Naive B cell (primary cell): ENCODE results near the gene SH3RF2. TPM values are rescaled to one million over a fixed set of nuclear protein-coding genes. Genes with fewer than 3 reads are reported as not detected.
"Not testable (repeated sequence)": the region's sequence is repeated elsewhere in the genome, so short reads cannot be mapped to it uniquely, and the experiment has no call there.

Experiments used
- ATAC-seq, 2 donors: fragments of 150-1000 bp; cut with Tn5 transposase; 2 replicates each; pipeline ENCODE4 v1.10.0; 2021; ENCODE audit warnings: low read depth in 2 of 2, mild to moderate bottlenecking in 2 of 2, moderate library complexity in 2 of 2
- DNase-seq: peaks from one replicate; pipeline ENCODE4 v3.0.0; 2022
- H3K27ac Mint-ChIP-seq, 6 donors: one replicate each; pipeline ENCODE4 v1.8.0; 2020 to 2022; ENCODE audit warnings: mild to moderate bottlenecking in 6 of 6, mixed read lengths in 6 of 6, moderate library complexity in 5 of 6, inconsistent platforms in 2 of 6
- H3K27me3 Mint-ChIP-seq, 3 donors: one replicate each; pipeline ENCODE4 v1.8.0; 2021 to 2022; ENCODE audit warnings: mixed read lengths in 3 of 3, mild to moderate bottlenecking in 1 of 3
- H3K36me3 Mint-ChIP-seq, 2 donors: one replicate each; pipeline ENCODE4 v1.8.0; 2020 to 2022; ENCODE audit warnings: mixed read lengths in 2 of 2, inconsistent platforms in 1 of 2, mild to moderate bottlenecking in 1 of 2
- H3K4me1 Mint-ChIP-seq, 3 donors: one replicate each; pipeline ENCODE4 v1.8.0; 2020 to 2022; ENCODE audit warnings: mixed read lengths in 3 of 3, inconsistent platforms in 1 of 3, mild to moderate bottlenecking in 1 of 3, moderate library complexity in 1 of 3
- H3K4me3 Mint-ChIP-seq, 8 donors: one replicate each; pipeline ENCODE4 v1.8.0; 2020 to 2022; ENCODE audit warnings: mild to moderate bottlenecking in 8 of 8, mixed read lengths in 8 of 8, moderate library complexity in 8 of 8, inconsistent platforms in 2 of 8
- H3K9me3 Mint-ChIP-seq, 7 donors: one replicate each; pipeline ENCODE4 v1.8.0; 2020 to 2022; ENCODE audit warnings: mixed read lengths in 7 of 7, mild to moderate bottlenecking in 5 of 7, inconsistent platforms in 2 of 7, moderate library complexity in 1 of 7
- polyA plus RNA-seq, 6 donors: library from polyadenylated mRNA; unstranded; fragments of 300-500 nt; fragmentation: Illumina TruSeq; gene quantifications; one replicate each; pipeline ENCODE4 v1.2.3, GENCODE V29; 2021; ENCODE audit warnings: low read depth in 6 of 6

Gene SH3RF2
- polyA plus RNA-seq, 6 donors from 2014 or later = not detected

GRCh38 chr5:145946112-145946861 is 9.9 kb downstream of the SH3RF2 start:
- no peaks in the 10 kb centered on the region for H3K36me3 Mint-ChIP-seq
- H3K27me3 Mint-ChIP-seq = peaks cover 14 to 28% (median 23%) of the 10 kb centered on the region in 3 donors
- no peak overlapping the region for H3K4me3 Mint-ChIP-seq
- ATAC-seq (no peak), DNase-seq (no peak)
- H3K9me3 Mint-ChIP-seq = peaks cover 0 to 4% (median 0%) of the 10 kb centered on the region in 7 donors
- H3K4me1 Mint-ChIP-seq = no peaks in the 10 kb centered on the region
- no peak overlapping the region for H3K27ac Mint-ChIP-seq

DNA sequence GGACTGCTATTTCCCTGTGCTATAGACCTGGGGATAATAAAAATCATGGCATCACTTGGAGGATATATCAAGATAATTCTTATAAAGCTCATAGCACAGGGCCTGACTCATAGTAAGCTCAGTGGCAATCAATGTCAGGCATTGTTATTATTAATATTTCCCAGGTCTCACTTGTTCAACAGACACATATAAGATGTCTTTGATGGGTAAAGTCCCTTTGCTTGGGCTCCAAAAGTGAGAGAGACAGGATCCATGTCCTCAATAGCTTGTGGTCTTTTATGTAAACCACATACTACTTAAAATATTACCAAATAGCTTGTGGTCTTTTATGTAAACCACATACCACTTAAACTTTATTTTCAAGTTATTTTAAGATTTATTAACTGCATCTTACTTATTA is 11.2 kb downstream of the SH3RF2 start:
- H3K36me3 Mint-ChIP-seq = no peaks in the 10 kb centered on the region
- no peaks in the 10 kb centered on the region for H3K4me1 Mint-ChIP-seq
- no peak overlapping the region for H3K27ac Mint-ChIP-seq
- DNase-seq (no peak), ATAC-seq (no peak)
- H3K4me3 Mint-ChIP-seq = no peak overlapping the region
- H3K27me3 Mint-ChIP-seq = peaks cover 10 to 27% (median 17%) of the 10 kb centered on the region in 3 donors
- peaks cover 0 to 4% (median 0%) of the 10 kb centered on the region in 7 donors for H3K9me3 Mint-ChIP-seq

GRCh38 chr5:145948047-145948446 is 11.7 kb downstream of the SH3RF2 start:
- no peaks in the 10 kb centered on the region for H3K36me3 Mint-ChIP-seq
- no peak overlapping the region for H3K27ac Mint-ChIP-seq
- no peak for DNase-seq
- peaks cover 10 to 32% (median 20%) of the 10 kb centered on the region in 3 donors for H3K27me3 Mint-ChIP-seq
- ATAC-seq = no peak
- H3K9me3 Mint-ChIP-seq = peaks cover 0 to 4% (median 0%) of the 10 kb centered on the region in 7 donors
- no peak overlapping the region for H3K4me3 Mint-ChIP-seq
- no peaks in the 10 kb centered on the region for H3K4me1 Mint-ChIP-seq

DNA sequence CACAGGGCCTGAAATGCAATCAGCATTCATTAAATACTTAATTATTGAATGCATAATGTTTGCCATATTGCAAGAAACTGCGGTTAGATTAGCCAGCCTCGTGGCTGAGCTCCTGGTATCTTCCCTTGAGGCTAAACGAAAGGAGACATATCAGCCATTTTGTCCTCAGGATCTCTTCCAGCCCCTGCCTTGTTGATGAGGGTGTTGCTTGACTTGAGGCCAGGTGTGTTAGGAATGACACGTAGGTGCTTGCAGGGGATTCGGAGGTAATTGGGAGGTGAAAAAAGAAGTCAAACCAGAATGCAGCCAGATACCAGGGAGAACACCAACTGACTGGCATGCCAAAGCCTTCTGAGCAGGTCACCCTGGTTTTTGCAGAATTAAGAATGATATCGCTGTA is 12.5 kb downstream of the SH3RF2 start:
- Mint-ChIP-seq H3K27me3 (peaks cover 12 to 41% (median 20%) of the 10 kb centered on the region in 3 donors), H3K27ac (no peak overlapping the region), H3K4me1 (no peaks in the 10 kb centered on the region), H3K36me3 (no peaks in the 10 kb centered on the region), H3K4me3 (no peak overlapping the region), H3K9me3 (peaks cover 0 to 4% (median 0%) of the 10 kb centered on the region in 7 donors)
- no peak for DNase-seq
- ATAC-seq = no peak

DNA sequence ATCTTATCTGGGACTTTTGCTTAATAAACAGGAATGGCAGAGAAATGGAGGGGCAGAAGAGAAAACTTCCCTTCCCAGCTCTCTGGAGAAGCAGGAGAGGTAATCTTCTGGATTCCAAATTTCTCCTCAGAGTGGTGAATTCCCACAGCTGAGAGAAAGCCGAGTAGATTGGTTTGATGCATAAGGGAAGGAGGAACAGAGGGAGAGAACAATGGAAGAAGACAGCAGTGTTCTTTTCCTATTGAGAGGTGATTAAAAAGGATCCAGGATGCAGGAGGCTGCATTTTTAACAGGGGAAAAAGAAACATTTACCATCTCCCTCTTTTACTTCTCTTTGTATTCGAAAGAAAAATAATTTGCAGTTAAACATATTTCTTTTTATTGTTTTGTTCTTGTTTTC is 13.1 kb downstream of the SH3RF2 start:
- DNase-seq (no peak), ATAC-seq (no peak)
- Mint-ChIP-seq H3K27me3 (peaks cover 16 to 41% (median 19%) of the 10 kb centered on the region in 3 donors), H3K4me3 (no peak overlapping the region), H3K4me1 (no peaks in the 10 kb centered on the region), H3K36me3 (no peaks in the 10 kb centered on the region), H3K27ac (no peak overlapping the region), H3K9me3 (peaks cover 0 to 4% (median 0%) of the 10 kb centered on the region in 7 donors)

- ATAC-seq (no peak), DNase-seq (no peak)
- H3K4me3 Mint-ChIP-seq = no peak overlapping the region
- no peaks in the 10 kb centered on the region for H3K4me1 Mint-ChIP-seq
- no peak overlapping the region for H3K27ac Mint-ChIP-seq
- peaks cover 14 to 34% (median 14%) of the 10 kb centered on the region in 3 donors for H3K27me3 Mint-ChIP-seq
- H3K9me3 Mint-ChIP-seq = peaks cover 0 to 4% (median 0%) of the 10 kb centered on the region in 7 donors
- H3K36me3 Mint-ChIP-seq = no peaks in the 10 kb centered on the region
Observed at GRCh38 chr5:145951071-145951470, 14.7 kb downstream of the SH3RF2 start.

GRCh38 chr5:145953202-145953601 is 16.8 kb downstream of the SH3RF2 start:
- H3K27ac Mint-ChIP-seq = no peak overlapping the region
- H3K9me3 Mint-ChIP-seq = peaks cover 0 to 4% (median 0%) of the 10 kb centered on the region in 7 donors

DNA sequence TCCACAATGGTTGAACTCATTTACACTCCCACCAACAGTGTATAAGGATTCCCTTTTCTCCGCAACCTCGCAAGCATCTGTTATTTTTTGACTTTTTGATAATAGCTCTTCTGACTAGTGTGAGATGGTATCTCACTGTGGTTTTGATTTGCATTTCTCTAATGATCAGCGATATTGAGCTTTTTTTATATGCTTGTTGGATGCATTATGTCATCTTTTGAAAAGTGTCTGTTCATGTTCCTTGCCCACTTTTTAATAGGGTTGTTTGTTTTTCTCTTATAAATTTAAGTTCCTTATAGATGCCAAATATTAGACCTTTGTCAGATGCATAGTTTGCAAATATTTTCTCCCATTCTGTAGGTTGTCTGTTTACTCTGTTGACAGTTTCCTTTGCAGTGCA is 17.8 kb downstream of the SH3RF2 start:
- DNase-seq, H3K4me1 Mint-ChIP-seq, ATAC-seq: not testable (repeated sequence)

More at GRCh38 chr5:145953202-145953601, 16.8 kb downstream of the SH3RF2 start:
- ATAC-seq (no peak), DNase-seq (no peak)
- peaks cover 14 to 34% (median 14%) of the 10 kb centered on the region in 3 donors for H3K27me3 Mint-ChIP-seq
- H3K36me3 Mint-ChIP-seq = no peaks in the 10 kb centered on the region
- H3K4me1 Mint-ChIP-seq = no peaks in the 10 kb centered on the region
- no peak overlapping the region for H3K4me3 Mint-ChIP-seq

GRCh38 chr5:145957388-145957787 is 21.0 kb downstream of the SH3RF2 start:
- H3K27ac Mint-ChIP-seq = no peak overlapping the region
- no peak for ATAC-seq

More for the DNA sequence above, 17.8 kb downstream of the SH3RF2 start:
- H3K9me3 Mint-ChIP-seq, H3K4me3 Mint-ChIP-seq, H3K27ac Mint-ChIP-seq, H3K36me3 Mint-ChIP-seq: not testable (repeated sequence)
- H3K27me3 Mint-ChIP-seq = peaks cover 14 to 31% (median 14%) of the 10 kb centered on the region in 3 donors

GRCh38 chr5:145958436-145958835 is 22.1 kb downstream of the SH3RF2 start:
- DNase-seq = no peak
- Mint-ChIP-seq H3K4me1 (no peaks in the 10 kb centered on the region), H3K4me3 (no peak overlapping the region), H3K27me3 (peaks cover 0 to 14% (median 9%) of the 10 kb centered on the region in 3 donors), H3K27ac (no peak overlapping the region), H3K36me3 (no peaks in the 10 kb centered on the region), H3K9me3 (peaks cover 0 to 4% (median 0%) of the 10 kb centered on the region in 7 donors)
- no peak for ATAC-seq

More at GRCh38 chr5:145957388-145957787, 21.0 kb downstream of the SH3RF2 start:
- Mint-ChIP-seq H3K36me3 (no peaks in the 10 kb centered on the region), H3K9me3 (peaks cover 0 to 4% (median 0%) of the 10 kb centered on the region in 7 donors), H3K4me1 (no peaks in the 10 kb centered on the region), H3K4me3 (no peak overlapping the region), H3K27me3 (peaks cover 5 to 25% (median 12%) of the 10 kb centered on the region in 3 donors)
- no peak for DNase-seq

GRCh38 chr5:145960166-145960565 is 23.8 kb downstream of the SH3RF2 start:
- no peaks in the 10 kb centered on the region for H3K27me3 Mint-ChIP-seq
- H3K9me3 Mint-ChIP-seq = peaks cover 0 to 3% (median 0%) of the 10 kb centered on the region in 7 donors
- no peak for DNase-seq
- ATAC-seq = no peak
- no peak overlapping the region for H3K4me3 Mint-ChIP-seq
- H3K36me3 Mint-ChIP-seq = no peaks in the 10 kb centered on the region
- H3K27ac Mint-ChIP-seq = no peak overlapping the region
- no peaks in the 10 kb centered on the region for H3K4me1 Mint-ChIP-seq

DNA sequence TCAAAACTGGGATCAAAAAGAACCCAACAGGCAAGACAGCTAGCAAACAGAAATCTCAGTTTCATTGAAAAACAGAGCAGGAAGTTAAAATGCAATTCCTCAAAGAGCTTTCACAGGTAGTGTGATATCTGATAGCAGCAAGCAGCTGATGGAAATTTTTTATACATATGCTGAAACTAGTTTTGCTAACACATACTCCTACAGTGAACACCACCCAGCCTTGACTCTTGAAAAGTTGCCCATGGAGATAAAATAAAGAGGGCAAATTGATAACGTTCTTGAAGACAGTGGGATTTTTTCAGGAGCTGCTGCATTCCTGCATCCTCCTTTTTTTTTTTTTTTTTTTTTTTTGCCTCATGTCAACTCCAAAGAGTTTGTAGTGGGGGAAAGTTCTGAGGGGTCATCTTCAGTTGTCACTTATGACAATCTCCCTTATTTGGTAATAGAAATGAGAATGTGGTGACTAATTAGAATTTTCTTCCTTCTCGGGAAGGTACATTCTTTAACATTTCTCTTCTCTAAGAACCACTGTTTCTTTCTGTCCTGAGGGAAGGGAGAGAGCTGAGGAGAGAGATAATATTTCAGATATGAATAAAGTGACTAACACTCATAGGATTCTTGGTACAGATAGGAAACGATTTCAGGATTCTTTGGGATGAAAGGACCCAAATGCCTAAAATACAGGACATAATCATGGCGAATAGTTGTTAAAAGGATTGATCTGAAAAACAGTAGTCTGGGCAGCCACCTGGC is 24.6 kb downstream of the SH3RF2 start:
- Mint-ChIP-seq H3K9me3 (peaks cover 0 to 4% (median 0%) of the 10 kb centered on the region in 7 donors), H3K4me3 (no peak overlapping the region), H3K4me1 (no peaks in the 10 kb centered on the region), H3K27ac (no peak overlapping the region), H3K36me3 (no peaks in the 10 kb centered on the region), H3K27me3 (peaks cover 0 to 5% (median under 1%) of the 10 kb centered on the region in 3 donors)
- ATAC-seq = no peak
- DNase-seq = no peak

DNA sequence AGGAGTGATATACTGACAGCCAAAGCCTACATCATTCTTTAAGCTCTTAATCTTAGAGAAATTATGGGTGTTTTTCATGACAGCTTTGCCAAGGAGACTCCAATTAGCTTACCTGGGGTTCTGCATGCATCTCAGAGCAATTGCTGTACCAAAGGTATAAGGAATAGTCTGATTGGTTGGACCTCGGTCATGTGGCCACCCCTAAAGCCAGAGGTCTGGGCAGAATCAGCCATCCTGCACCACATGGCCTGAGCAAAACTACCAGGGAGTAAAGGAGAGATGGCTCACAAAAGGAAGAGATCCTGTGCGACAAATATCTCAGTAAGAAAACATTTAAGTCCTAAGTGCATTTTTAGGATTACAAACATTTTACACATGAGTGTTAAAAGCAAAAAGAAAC is 25.6 kb downstream of the SH3RF2 start:
- Mint-ChIP-seq H3K9me3 (peaks cover 0 to 4% (median 0%) of the 10 kb centered on the region in 7 donors), H3K27ac (no peak overlapping the region), H3K4me3 (no peak overlapping the region), H3K27me3 (peaks cover 0 to 7% (median 5%) of the 10 kb centered on the region in 3 donors), H3K36me3 (no peaks in the 10 kb centered on the region), H3K4me1 (no peaks in the 10 kb centered on the region)
- DNase-seq (no peak), ATAC-seq (no peak)
